Stimulated activated naive CD4-positive, alpha-beta T cell (primary cell): ENCODE results near the gene IGFBP1.

Experiments used
- DNase-seq, 6 experiments: peaks; one replicate each; lab custom pipeline; 2025; lab: John Stamatoyannopoulos, UW

Gene IGFBP1

DNA sequence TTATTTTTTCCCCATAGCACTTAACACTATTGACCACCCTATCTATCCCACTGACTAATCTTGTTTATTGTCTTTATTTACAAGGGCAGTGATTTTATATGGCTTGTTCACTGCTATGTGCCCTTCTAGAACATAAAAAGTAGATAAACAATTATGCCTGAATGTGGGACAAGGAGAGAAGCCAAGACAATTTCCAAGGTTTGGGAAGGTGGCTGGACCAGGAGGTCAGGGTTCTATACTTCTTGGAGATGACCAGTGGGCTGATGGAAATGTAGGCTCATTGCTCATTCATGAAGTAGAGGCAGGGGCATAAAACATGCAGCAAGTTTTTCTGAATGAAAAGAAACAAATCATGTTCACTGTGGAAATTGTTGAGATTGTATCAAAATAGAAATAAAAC is 21.3 kb downstream of the IGFBP1 start:
- DNase-seq = no peak

DNA sequence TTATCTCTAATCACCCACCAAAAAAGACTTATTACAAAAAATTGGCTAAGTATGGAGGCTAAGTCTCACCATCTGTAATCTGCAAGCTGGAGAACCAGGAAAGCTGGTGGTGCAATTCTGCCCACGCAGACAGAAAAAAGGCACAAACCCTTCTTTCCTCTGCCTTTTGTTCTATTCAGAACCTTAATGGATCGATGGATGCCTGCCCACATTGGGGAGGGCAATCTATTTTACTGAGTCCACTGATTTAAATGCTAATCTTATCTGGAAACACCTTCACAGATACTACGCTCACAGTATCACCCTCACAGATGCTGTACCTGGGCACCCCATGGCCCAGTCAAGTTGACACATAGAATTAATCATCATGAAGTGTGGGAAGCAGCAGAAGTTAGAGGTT is 22.6 kb downstream of the IGFBP1 start:
- DNase-seq = no peak

DNA sequence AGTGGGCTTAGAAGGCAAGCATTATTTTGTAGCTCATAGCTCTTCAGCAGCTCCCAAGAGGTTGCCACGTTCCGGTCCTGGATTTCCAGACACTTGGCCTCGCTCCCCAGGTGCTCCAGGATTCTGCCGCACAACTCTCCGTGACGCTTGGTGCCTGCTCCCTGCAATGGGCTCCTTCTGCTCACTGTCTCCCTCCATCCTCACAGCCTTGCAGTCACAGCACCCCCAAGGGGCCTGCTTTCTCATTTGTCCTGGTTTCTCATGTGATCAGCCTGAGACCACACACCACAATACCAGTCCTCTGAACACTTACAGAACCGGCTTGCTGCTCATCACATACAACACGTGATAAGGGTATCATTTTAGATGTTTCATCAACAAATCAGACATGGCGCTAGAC is 23.0 kb downstream of the IGFBP1 start:
- no peak for DNase-seq

DNA sequence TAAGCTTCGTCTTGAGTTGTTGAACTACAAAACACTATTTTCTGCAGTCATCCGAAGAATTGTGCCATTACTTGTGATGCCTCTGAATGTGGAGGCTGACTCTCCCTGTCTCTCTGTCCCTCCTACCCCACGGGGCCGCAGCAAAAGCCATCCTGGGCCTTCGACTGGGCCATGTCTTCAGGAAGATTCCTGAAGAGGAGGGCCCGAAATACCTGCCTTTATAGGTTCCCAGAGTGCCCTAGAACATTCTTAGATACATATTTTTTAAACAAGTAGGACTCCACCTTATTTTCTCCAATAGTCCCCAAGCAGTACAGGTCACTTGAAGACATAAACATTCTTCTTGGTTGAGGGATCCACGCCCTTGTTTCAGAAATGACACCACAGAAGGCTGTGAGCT is 24.7 kb downstream of the IGFBP1 start:
- DNase-seq = no peak

DNA sequence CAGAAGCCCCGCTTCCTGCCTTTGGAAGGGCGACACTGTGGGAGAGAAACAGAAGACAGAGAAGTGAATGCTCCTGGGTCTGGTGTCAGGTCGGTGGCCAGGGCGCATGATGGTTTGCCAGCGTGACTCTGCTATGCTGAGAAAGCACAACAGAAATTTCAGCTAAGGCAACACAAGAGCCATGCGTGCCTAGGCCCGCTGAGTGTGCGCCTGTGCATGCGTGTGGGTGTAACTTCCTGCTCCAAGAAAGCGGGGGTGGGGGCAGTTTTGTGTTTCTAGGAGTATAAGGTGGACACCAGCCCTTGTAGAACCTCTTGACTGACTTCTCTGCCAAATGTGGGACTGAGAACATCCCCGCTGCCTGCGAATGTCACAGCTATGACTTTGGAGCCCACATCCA is 26.6 kb downstream of the IGFBP1 start:
- DNase-seq = no peak

DNA sequence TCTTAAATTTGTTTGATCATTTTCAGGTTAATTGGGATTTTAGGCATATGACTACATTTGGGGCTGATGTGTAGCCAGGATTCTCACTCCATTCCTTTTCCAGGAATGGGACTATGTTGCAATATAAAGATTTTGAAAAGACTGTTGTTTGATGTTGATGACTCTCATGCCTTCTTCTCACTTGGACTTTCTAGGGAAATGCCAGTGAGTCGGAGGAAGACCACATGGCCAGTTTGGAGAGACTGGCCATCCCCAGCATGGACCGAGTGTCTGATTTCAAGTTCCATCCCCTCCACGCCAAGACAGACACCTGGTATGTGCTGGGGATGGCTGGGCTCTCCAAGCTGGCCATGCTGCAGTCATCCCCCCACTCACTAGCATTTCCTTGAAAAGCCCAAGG is 27.3 kb downstream of the IGFBP1 start:
- no peak for DNase-seq

DNA sequence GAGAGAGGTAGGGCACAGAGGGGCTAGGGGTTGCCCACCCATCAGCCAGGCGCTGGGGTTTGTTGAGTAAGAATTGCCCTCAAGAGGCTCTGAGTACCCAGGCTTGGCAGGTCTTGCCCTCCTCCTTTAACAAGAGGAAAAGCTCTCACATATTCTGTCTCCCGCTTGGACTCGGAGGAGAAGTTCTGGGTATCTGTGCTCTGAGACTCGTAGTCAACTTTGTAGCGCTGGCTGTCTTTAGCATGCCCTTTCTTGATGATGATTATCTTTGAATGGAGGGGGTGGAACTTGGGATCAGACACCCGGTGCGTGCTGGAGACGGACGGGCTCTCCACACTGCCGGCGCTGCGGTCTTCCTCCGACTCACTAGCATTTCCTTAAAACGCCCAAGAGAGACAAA is 28.8 kb downstream of the IGFBP1 start:
- DNase-seq = no peak

DNA sequence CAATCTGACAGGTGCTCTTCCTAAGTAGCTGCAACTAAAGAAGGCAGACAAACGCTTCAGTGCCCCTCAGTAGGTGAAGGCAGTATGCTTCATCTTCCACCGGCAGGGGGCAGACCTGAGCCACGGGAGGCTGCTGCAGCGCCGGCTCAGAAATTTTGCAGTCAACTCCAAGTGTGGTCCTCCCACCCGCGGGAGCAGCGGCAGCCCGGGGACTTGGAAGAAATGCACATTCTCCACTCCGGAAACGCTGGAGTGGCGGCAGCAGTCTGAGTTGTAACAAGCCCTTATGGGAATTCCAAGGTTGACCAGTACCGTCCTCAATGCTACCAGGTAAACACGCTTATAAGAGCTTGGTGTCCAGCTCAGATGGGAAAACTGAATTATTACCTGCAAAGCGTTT is 29.4 kb downstream of the IGFBP1 start:
- DNase-seq = peak; percentile 26 to 70 (median 52)

DNA sequence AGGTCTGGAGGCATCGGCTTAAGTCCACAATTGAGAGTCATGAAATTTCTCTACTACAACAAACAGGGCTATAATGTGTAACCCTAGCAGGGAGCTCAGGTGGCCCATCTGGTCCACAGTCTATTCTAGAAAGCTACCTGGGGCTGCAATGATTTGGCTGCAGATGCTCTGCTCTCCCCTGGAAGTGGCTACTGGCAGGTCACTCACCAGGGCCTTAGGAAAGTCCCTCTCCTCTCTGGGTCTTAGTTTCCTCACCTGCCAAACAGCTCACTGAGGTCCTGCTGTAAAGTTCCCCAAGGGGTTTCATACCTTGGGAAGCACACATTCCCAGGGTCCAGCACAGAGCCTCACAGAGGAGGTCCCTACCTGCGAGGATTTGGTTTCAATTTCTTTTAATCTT is 30.3 kb downstream of the IGFBP1 start:
- no peak for DNase-seq

DNA sequence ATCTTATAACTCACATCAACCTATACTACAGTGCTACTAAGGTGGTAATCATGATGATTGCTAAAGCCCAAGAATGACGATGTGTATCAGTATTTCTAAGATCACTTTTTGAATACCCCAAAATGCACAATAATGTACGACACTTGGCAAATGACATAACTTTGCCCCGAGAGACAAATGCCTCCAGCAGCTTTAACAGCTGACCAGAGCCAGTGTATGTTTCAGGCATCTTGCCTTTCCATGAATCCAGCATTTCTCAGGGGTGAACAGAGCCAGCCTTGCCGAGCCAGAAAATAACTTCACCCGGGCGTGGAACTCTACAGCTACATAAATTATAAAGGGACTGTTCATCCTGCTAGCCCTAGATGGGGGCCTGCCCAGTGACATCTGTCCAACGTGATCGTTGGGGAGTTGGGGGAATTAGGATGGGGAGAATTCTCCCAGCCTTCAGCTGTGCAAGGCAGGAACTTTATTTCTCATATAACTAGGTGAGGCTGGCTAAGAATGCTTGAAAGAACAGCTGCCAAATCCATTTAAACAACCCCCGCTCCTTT is 31.0 kb downstream of the IGFBP1 start:
- no peak for DNase-seq

DNA sequence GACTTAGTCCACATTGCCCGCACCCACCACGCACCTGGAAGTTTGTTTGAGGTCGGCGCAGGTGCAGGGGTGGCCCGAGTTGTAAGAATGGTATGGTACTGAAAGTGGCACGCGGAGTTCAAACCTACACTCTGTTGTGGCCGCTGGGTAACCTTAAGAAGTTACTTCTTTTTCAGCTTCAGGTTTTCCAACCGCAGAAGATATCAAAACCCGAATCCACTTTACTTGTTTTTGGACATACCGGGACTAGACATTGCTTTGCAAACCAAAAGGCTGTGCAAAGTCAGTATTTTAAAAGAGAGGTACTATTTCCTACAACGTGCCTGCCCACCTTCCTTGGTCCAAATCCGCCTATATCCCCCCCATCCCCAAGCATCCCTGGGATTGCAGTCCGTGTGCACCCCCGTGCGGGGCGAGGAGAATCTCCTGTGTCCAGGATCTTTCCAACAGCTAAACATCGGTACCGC is 31.7 kb downstream of the IGFBP1 start:
- DNase-seq = no peak

DNA sequence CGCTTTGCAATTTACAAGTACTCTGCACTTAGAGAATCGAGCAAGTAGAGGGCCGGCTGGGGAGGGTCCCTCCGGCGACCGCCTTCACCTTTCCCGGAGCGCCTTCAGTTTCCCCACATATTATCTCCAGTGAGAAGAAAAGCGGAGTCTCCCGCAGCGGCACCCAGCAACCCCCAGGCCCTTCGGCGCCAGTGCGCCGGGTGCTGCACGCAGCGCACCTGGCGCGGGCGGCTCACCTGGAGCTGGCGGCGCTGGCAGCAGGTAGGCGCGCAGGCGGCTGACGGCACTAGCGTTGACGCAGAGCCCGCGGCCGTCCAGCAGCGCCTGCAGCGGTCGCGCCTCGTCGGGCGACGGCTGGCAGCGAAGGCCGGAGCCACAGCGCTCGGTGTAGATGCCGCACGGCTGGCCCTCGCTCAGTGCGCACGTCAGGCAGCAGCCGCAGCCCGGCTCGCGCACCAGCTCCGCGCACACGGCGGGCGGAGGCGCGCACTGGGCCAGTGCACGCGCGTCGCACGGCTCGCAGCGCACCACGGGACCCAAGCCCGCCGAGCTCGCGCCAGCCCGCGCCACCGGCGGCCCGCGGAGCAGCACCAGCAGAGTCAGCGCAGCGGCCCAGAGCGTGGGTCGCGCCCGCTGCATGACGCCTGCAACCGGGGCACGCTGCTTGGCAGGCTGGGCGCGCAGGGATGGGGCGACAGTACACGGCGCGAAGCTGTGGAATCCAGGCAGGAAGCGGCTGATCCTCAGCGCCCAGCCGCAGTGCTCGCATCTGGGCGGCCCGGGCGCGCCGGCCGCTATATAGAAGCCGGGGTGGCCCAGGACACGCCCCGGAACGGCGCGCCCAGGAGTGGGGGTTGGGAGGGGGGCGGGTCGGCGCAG is 32.5 kb downstream of the IGFBP1 start, which contains the start of gene IGFBP3:
IGFBP3 (minus strand) TSS at position 771 of the 879 bp plus-strand sequence; CDS start at position 639, 132 bp downstream.
- no peak for DNase-seq

DNA sequence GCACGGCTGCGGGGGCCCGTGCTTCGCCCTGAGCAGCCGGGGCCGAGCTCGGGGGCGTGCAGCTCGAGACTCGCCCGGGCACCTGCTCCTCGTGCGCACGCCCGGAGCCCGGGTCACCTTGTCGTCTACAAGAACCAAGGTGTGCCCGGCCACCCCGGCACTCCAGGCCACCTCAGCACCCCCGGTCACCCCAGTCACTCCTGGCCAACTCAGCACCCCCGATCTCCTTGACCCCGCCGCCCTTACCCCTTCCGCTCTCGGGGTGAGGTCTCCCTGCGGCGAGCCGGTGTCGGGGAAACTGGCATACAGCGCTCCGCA is 33.1 kb downstream of the IGFBP1 start:
- DNase-seq = no peak

DNA sequence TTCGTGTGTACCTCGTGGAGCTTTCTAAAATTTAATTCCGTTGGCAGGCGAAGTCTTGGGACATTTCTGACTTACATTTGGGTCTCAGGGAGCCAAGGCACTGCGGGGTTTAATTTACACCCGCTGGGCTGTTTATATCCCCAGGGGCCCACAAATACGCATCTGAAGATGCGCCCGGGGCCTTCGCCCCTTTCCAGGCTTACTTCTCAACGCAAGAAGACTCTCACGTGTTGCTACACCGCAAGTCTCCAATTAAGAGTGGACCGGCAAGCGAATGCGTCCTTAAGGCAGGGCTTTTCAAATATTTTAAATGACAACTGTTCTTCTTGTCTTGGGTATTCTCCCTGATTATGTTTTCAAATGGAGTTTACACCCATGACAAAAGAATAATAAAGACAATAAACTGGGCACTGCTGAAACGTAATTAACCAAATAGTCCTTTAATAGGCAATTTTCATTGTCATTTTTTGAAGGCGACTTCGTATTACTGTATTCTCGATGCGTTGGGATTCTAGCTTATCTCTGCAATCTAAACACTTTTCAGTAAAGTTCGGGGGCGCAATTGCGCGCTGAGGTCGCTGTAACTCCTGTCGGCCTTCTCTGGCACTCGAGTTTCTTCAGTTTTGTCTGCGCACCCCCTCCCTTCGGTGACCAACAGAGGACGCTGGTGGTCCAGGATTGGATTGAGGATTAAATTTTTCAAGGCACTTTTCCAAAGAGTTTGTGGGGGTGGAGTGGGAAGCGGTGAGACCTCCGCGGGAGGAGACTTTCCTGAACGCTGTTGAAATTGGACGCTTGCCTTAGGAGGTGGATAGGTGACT is 33.6 kb downstream of the IGFBP1 start:
- peak in 1 of 6 experiments; percentile 31 for DNase-seq

DNA sequence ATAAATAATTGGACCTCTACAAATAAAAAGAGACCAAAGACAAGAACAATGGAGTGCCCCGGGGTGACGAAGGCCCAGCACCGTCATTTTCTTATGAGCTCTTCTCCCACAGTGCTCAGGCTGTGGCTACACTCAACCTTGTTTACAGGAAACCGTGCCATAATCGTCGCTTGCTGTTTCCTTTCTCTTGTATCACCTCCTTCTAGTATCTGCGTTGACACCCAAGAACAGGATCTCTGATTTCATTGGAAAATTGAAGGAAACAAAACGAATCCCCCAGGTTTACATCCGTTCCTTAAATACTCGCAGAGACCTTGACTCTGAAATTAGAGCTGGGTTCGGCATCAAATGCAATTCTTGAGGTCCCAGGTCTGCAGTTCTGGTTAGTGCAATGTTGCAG is 34.5 kb downstream of the IGFBP1 start:
- no peak for DNase-seq

DNA sequence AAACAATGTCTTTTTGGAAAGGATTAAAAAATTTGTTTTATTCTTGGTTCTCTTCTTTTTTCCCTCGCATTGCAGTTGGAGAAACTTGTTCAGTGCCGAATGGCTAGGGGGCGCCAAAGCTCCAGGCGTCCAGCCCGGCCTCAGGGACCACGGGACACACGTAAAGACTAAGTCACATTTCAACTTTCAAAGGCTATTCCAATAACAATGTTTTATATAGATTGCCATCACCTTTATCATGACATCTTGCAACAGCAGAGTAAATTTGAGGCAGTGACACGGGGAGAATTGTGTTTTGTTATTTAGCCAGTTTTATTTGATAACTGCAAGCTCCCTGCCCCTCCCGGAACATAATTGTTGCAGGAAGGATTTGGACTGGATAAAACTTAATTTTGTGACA is 35.0 kb downstream of the IGFBP1 start:
- peak in 4 of 6 experiments; percentile 7 to 12 (median 11) for DNase-seq

DNA sequence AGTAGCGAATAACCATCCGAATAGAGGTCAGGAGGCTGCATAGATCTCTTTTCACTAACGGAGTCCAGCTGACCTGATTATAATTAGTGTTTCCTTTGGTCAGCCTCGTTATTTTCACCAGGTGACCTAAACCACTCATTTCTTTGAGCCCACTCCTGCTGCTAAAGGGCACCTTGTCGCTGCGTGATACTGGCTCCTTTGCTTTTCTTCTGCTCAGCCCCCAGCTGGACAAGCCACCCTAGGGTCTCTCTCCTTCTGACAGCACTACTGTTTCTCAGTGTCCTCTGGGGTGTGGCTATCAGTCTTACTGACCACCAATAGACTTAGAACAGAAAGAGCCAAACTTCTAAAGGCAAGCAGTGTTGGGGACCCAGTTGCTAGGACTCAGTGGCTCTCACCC is 35.5 kb downstream of the IGFBP1 start:
- no peak for DNase-seq

DNA sequence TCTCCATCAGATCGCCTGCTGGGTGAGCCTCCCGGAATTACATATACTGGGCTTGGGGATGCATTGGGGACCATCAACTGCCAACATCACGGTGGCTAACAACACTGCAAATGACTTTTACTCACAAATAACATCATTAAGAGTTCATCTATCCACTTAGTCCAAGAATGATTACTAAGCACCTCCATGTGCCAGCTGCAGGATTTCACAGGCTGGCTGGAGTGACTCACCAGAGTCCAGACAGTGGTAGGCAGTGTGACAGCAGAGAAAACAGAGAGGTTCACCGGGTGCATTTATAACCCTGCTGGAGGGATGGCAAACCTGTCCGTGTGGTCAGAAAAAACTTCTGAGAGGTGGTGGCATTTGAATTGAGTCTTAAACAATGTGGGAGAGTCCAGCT is 36.0 kb downstream of the IGFBP1 start:
- no peak for DNase-seq

DNA sequence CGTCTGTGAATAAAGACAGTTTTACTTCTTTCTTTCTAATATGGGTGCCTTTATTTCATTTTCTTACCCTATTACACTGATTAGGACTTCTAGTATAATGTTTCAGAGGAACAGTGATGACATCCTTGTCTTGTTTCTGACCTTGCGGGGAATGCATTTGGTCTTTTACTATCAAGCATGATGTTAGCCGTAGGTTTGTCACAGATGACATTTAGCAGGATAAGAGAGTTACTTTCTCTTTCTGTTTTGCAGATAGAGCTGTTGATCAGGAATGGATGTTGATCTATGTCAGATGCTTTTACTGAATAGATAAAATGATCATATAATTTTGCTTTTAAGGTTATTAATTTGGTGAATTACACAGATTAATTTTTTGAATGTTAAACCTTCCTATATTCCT is 39.4 kb downstream of the IGFBP1 start:
- DNase-seq = no peak

DNA sequence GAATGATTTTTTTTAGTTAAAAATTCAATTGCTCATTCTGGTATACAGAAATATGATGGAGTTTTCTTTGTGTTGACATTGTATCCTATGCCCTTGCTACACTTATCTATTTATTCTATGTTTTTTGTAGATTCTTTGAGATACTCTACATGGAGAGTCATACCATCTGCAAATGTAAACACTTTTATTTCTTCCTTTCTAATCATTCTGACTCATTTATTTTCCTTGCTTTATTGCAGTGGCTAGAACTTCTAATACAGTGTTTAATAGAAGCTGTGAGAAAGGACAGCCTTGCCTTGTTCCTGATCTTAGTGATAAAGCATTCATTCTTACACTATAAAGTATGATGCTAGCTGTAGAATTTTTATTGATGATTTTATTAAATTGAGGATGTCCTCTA is 42.7 kb downstream of the IGFBP1 start:
- no peak for DNase-seq

DNA sequence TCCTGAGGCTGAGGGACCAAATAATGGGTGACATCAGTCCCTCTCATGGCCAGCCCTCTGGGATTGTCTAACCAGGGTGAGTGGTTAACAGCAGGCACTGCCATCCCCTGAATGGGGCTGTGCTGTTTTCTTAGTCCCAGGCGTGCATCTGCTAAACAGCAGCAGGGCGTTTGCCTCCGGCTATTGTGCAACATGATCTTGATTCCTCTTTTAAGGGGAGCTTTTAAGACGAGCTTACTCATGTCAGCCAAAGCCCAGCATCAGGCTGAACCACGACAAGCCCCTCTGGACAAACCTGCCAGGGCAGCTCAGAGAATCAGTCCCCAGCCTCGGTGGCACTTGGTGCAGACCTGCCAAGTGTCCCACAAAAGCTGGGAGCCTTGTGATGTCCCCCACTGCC is 49.0 kb downstream of the IGFBP1 start:
- DNase-seq = no peak

DNA sequence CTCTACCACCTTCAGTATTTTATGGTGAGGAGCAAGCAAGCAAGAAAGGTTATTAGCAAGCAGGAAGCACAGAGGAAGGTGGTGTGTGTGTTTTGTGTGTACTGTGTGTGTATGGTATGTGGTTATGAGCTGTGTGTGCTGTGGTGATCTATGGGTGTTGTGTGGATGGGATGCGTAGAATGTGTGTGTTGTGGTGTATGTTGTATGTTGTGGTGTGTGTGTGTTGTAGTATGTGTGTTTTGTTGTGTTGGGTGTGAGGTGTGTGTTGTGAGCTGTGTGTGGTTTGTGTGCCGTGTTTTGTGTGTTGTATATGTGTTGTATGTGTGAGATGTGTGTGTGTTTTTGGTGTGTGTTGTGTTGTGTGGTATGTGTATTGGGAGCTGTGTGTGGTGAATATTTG is 49.6 kb downstream of the IGFBP1 start:
- DNase-seq = no peak
